ENCODE results near the gene TTI1.
"Not testable (repeated sequence)": the region's sequence is repeated elsewhere in the genome, so short reads cannot be mapped to it uniquely, and the experiment has no call there.

Gene TTI1

GRCh38 chr20:37972256-37973058, 60.8 kb downstream of the TTI1 start:
- intact Hi-C loops (cut with DNase I) = no loop called here
- DNase-seq = no peak

DNA sequence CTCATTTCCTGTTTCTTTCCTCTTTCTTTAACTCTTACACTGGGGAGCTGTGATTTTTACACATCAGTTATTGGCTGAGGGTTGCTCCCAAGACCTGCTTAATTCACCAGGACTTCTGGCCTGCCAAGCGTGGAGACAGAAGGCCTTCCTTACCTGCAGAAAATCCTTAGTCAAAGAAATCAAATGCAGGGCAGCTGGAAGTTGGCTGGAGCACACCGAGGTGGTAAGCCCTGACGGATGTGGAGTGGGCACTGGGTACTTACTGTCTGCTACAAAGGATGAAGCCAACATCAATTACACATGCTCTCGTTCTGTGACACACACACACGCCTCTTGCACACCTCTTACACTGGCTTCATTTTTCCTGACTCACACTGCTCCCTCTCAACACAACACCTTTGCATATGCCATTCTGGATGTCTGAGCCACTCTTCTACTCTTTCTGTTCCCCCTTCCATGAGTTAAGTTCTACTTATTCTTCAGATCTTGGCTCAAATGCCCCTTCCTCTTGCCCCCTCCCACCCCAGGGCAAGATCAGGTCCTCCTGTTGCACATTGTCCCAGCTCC, 61.6 kb downstream of the TTI1 start:
- intact Hi-C loops (cut with DNase I) = no loop called here
- no peak for DNase-seq

- intact Hi-C loops (cut with DNase I) = no loop called here
- DNase-seq = no peak
Measured at GRCh38 chr20:37970856-37971245, 62.4 kb downstream of the TTI1 start.

- intact Hi-C loops (cut with DNase I) = no loop called here
- DNase-seq = no peak
Measured at GRCh38 chr20:37969949-37970855, 63.1 kb downstream of the TTI1 start.

DNA sequence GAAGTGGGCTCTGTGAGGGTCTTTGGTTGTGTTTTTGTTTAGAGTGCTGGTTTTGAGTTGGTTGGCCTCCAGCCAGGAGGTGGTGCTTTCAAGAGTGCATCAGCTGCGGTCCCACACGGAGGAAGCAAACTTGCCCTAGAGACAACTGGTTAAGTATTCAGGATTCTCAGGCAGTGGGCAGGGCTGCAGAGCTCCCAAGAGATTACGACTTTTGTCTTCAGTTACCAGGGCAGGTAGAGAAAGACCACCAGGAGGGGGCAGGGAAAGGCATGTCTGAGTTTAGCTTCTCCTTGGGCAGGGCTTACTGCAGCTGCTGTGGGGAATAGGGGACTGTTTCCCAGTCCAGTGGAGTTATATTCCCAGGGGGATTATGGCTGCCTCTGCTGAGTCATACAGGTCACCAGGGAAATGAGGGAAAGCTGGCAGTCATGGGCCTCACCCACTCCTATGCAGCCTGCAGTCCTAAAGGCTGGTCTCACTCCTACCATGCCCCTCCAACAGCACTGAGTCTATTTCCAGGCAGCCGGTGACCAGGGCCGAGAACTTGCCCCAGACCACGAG, 64.3 kb downstream of the TTI1 start:
- DNase-seq = no peak
- intact Hi-C loops (cut with DNase I) = no loop called here

DNA sequence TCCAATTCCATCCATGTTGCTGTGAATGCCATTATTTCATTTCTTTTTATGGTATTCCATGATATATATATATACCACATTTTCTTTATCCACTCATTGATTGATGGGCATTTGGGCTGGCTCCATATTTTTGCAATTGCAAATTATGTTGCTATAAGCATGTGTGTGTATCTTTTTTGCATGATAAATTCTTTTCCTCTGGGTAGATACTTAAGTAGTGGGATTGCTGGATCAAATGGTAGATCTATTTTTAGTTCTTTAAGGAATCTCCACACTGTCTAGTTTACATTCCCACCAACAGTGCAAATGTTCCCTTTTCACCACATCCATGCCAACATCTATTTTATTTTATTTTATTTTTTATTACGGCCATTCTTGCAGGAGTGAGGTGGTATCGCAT, 69.8 kb downstream of the TTI1 start:
- intact Hi-C loops (cut with DNase I) = not testable (repeated sequence)

DNA sequence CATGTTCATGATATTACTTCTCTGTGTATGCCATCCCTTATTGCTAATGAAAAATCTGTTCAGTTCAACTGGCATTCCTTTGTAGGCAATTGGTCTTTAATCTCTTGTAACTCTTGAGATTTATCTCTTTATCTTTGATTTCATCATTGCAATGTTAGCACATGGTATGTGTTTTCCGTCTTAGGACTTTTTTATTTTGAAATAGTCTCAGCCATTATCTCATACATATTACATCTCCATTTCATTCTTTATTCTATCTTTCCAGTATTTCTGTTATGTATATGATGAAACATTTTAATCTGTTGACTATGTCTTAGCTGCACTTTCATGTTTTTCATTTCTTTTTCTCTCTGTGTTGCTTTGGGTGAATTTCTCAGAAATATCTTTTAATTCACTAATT, 72.2 kb downstream of the TTI1 start:
- DNase-seq = no peak
- intact Hi-C loops (cut with DNase I) = no loop called here

More for the DNA sequence above, 69.8 kb downstream of the TTI1 start:
- not testable (repeated sequence) for DNase-seq

- intact Hi-C loops (cut with DNase I) = no loop called here
- no peak for DNase-seq
Measured at GRCh38 chr20:37958856-37959520, 74.3 kb downstream of the TTI1 start.

GRCh38 chr20:37956107-37956585, 77.1 kb downstream of the TTI1 start:
- DNase-seq = no peak
- intact Hi-C loops (cut with DNase I) = no loop called here

DNA sequence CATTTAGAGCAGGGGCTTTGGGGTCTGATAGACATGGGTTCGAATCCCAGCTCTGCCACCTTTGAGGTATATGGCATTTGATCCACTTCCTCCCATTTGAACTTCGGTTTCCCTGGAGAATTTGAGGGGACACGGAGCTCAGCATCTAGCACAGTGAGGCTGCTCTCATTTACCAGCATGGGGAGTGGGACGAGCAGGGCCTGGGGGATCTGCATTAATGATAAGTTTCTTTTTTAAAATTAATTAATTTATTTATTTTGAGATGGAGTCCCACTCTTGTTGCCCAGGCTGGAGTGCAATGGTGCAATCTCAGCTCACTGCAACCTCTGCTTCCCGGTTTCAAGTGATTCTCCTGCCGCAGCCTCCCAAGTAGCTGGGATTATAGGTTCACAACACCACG, 77.7 kb downstream of the TTI1 start:
- DNase-seq = no peak
- intact Hi-C loops (cut with DNase I) = no loop called here

DNA sequence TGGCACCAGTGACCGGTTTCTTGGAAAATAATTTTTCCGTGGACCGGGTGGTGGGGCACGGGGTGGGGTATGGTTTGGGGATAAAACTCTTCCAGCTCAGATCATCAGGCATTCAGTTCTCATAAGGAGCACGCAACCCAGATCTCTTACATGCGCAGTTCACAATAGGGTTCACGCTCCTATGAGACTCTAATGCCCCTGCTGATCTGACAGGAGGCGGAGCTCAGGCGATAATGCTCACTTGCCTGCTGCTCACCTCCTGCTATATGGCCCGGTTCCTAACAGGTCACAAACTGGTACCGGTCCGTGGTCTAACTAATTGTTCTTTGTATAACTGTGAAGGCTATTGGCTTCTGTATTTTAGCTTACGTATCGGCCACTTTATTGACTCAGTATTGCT, 78.6 kb downstream of the TTI1 start:
- no peak for DNase-seq
- intact Hi-C loops (cut with DNase I) = no loop called here

DNA sequence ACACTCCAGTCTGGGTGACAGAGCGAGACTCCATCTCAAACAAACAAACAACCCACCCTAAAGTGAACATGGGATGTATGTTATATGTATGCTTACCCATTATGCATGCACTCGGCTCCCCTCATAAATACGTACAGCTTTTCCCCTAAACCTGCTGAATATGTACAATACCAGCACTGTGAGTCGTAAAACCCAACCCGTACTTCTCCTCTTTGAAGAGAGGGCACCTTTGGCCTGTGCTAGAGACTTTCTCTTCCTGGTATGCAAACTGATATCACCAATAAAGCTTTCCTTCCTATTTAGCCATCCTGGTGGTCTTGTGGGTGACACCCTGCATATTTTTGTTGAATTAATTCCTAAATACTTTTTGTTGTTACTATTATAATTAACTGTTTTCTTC, 79.1 kb downstream of the TTI1 start:
- intact Hi-C loops (cut with DNase I) = no loop called here
- DNase-seq = no peak

DNA sequence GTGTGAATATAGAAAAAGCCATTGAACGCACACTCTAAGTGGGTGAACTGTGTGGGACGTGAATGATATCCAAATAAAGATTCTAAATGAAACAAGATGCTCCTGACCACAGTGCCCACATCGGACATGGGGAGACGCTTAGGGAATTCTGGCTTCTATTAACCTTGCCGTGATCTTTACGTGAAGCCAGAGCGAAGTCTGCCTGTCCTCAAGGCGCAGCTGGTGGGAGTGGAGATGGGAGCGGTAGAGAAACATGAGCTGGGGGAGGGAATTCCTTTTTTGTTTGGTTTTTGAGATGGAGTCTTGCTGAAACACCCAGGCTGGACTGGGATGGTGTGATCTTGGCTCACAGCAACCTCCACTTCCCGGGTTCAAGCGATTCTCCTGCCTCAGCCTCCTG, 84.3 kb downstream of the TTI1 start:
- peak in 1 of 10 donors; percentile 14 for DNase-seq
- intact Hi-C loops (cut with DNase I) = no loop called here

DNA sequence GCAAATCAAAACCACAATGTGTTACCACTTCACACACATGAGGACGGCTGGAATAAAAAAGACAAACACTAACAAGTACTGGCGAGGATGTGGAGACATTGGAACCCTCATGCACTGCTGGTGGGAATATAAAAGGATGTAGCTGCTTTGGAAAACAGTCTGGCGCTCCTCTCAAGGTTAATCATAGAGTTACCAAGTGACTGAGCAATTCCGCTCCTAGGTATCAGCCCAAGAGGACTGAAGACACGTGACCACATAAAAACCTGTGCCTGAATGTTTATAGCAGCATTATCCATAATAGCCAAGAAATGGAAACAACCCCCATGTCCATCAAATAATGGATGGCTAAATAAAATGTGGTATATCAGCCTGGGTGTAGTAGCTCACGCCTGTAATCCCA, 85.3 kb downstream of the TTI1 start:
- no peak for DNase-seq
- intact Hi-C loops (cut with DNase I) = no loop called here

- intact Hi-C loops (cut with DNase I) = no loop called here
- no peak for DNase-seq
Measured at GRCh38 chr20:37946946-37947345, 86.3 kb downstream of the TTI1 start.

- peak in 1 of 10 donors; percentile 83 for DNase-seq
- intact Hi-C loops (cut with DNase I) = no loop called here
Measured at GRCh38 chr20:37945091-37945547, 88.1 kb downstream of the TTI1 start.

DNA sequence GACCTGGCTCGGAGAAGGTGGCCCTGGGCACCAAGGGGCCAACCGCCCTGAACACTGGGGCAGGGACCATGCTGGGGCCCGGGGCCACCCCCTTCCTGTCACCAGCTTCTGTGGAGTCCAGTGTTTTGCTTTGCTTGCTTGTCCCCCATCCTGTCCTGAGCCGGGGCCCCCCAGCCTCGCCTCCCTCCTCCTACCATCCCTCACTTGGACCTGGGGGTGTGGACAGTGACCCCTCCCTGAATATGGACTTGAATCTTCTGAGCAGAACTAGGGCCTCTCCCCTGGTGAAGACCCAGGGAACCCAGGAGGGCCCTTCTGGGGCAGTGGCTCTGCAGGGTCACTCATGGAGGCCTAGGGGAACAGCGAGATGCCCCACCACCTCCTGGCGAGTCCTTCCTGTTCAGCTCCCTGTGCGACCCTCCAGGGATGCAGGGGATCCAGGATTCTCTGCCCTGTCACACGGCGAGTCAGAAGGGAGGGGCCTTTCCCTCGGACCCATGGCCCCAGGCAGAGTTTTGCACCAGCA, 88.7 kb downstream of the TTI1 start:
- DNase-seq = peak in 2 of 10 donors; percentile 69 to 73
- intact Hi-C loops (cut with DNase I) = no loop called here

GRCh38 chr20:37943501-37944455, 89.5 kb downstream of the TTI1 start:
- intact Hi-C loops (cut with DNase I) = no loop called here
- peak in 1 of 10 donors; percentile 57 for DNase-seq

GRCh38 chr20:37943033-37943432, 90.2 kb downstream of the TTI1 start:
- peak in 1 of 10 donors; percentile 59 for DNase-seq
- intact Hi-C loops (cut with DNase I) = no loop called here
